Breast epithelium (tissue), 4 donors: ENCODE data around the gene C1QTNF4. TPM values are rescaled to one million over a fixed set of nuclear protein-coding genes. Genes with fewer than 3 reads are reported as not detected.

Experiments
- DNase-seq, 2 donors: peaks; one replicate each; pipeline ENCODE4 v3.0.0-alpha.2; 2019; ENCODE audit warnings: low spot score in 2 of 2
- H3K27ac ChIP-seq, 2 donors: fragments of 200-600 bp; sonication (generic) in 1 of 2; one replicate each; pipeline ENCODE4 v1.5.1; 2016 to 2019; ENCODE audit warnings: mild to moderate bottlenecking in 1 of 2
- H3K27me3 ChIP-seq, 2 donors: fragments of 200-600 bp; sonication (generic) in 1 of 2; one replicate each; pipeline versions ENCODE4 v1.5.1 to v1.6.0; 2017 to 2019; ENCODE audit warnings: control low read depth in 1 of 2, mild to moderate bottlenecking in 1 of 2
- H3K36me3 ChIP-seq: fragments of 200-600 bp; one replicate; pipeline ENCODE4 v1.5.1; 2019
- H3K4me1 ChIP-seq, 2 donors: fragments of 200-600 bp; sonication (generic); one replicate each; pipeline ENCODE4 v1.5.1; 2016 to 2019; ENCODE audit warnings: control low read depth in 1 of 2
- H3K4me3 ChIP-seq, 3 donors: fragments of 200-600 bp; sonication (generic); 1 replicate in 2 of 3; 2 replicates in 1 of 3; pipeline ENCODE4 v1.5.1; 2016 to 2019; ENCODE audit warnings: mild to moderate bottlenecking in 3 of 3, moderate library complexity in 2 of 3
- H3K9me3 ChIP-seq, 2 donors: fragments of 200-600 bp; sonication (generic) in 1 of 2; one replicate each; pipeline ENCODE4 v1.5.1; 2016 to 2019; ENCODE audit warnings: control low read depth in 1 of 2
- CTCF ChIP-seq, 3 donors: fragments of 450-650 bp; IDR thresholded peaks; one replicate each; pipeline ENCODE4 v1.5.1; 2016 to 2017; ENCODE audit warnings: antibody characterized with exemption in 3 of 3, mild to moderate bottlenecking in 3 of 3, moderate library complexity in 3 of 3
- POLR2A ChIP-seq: fragments of 450-650 bp; IDR thresholded peaks from one replicate; pipeline ENCODE4 v1.6.1; 2016; ENCODE audit warnings: antibody characterized with exemption, mild to moderate bottlenecking, moderate library complexity
- POLR2AphosphoS5 ChIP-seq, 3 donors: sonication (generic); formaldehyde crosslinking; IDR thresholded peaks; one replicate each; pipeline ENCODE4 v1.6.1; 2017; ENCODE audit warnings: antibody characterized with exemption in 3 of 3
- intact Hi-C: fragments of 100-400 bp; cut with DNase I; formaldehyde crosslinking; loops from one replicate; pipeline ENCODE4 v1.15.1; 2023; ENCODE audit warnings: low total_unique reads
- total RNA-seq, 3 donors: library from RNA; depleted of rRNA; stranded (reverse); fragments of >200 nt; gene quantifications; one replicate each; pipeline ENCODE4 v1.1.0, GENCODE V29; 2016

The C1QTNF4 gene
- total RNA-seq, 3 donors from 2014 or later: 0.96 to 5.6 (median 4.4) TPM

GRCh38 chr11:47541070-47541469 lies 53.1 kb downstream of the C1QTNF4 start:
- no peaks in the 10 kb centered on the region for H3K9me3 ChIP-seq
- no peaks in the 10 kb centered on the region for H3K27me3 ChIP-seq
- no peak overlapping the region for H3K4me3 ChIP-seq
- DNase-seq: no peak
- TF ChIP-seq POLR2A (no peak), CTCF (IDR thresholded peaks at IDR 0.05) (no peak), POLR2AphosphoS5 (IDR thresholded peaks at IDR 0.05) (no peak)
- intact Hi-C loops: no loop called here
- no peaks in the 10 kb centered on the region for H3K36me3 ChIP-seq
- peaks cover 3 to 7% of the 10 kb centered on the region in 2 donors for H3K4me1 ChIP-seq
- H3K27ac ChIP-seq: no peak overlapping the region

GRCh38 chr11:47539681-47540039 lies 54.6 kb downstream of the C1QTNF4 start:
- Histone ChIP-seq H3K4me1 (peaks cover 3 to 7% of the 10 kb centered on the region in 2 donors), H3K4me3 (no peak overlapping the region), H3K27me3 (no peaks in the 10 kb centered on the region), H3K9me3 (no peaks in the 10 kb centered on the region), H3K27ac (no peak overlapping the region), H3K36me3 (no peaks in the 10 kb centered on the region)
- intact Hi-C loops: loop anchor here (1.0 kb wide), 1 partner anchor 10 kb away; no protein-coding TSS in a partner anchor
- TF ChIP-seq CTCF (IDR thresholded peaks at IDR 0.05): no peak
- TF ChIP-seq POLR2A: no peak
- no peak for TF ChIP-seq POLR2AphosphoS5 (IDR thresholded peaks at IDR 0.05)
- no peak for DNase-seq

Other genes with a start within 250 kb of the C1QTNF4 start
- under 1 TPM in 2 of 3 donors, not detected in 1; under 0.01 TPM for gene MYBPC3, start 241.7 kb downstream of the C1QTNF4 start, total RNA-seq
- gene SPI1, start 215.9 kb downstream of the C1QTNF4 start, total RNA-seq: 10 to 100 TPM; 12.5 to 34.9 (median 15.2) TPM
- gene SLC39A13, start 185.8 kb downstream of the C1QTNF4 start, total RNA-seq: 10 to 100 TPM; 42.9 to 58.1 (median 52.8) TPM
- 100 to 1,000 TPM in 2 of 3 donors, 10 to 100 TPM in 1; 98.5 to 168 (median 144) TPM for gene PSMC3, start 168.0 kb downstream of the C1QTNF4 start, total RNA-seq
- under 1 TPM in 1 of 3 donors, not detected in 2; 0.64 TPM for gene RAPSN, start 145.3 kb downstream of the C1QTNF4 start, total RNA-seq
- gene CELF1, start 41.3 kb downstream of the C1QTNF4 start, total RNA-seq: 100 to 1,000 TPM in 2 of 3 donors, 10 to 100 TPM in 1; 94.1 to 117 (median 114) TPM
- 100 to 1,000 TPM; 130 to 139 (median 137) TPM for gene PTPMT1, start 28.8 kb downstream of the C1QTNF4 start, total RNA-seq
- gene KBTBD4, start 15.4 kb downstream of the C1QTNF4 start, total RNA-seq: 10 to 100 TPM; 26.6 to 31.5 (median 26.9) TPM
- 10 to 100 TPM; 49.0 to 59.7 (median 49.2) TPM for gene NDUFS3, start 15.3 kb downstream of the C1QTNF4 start, total RNA-seq
- gene FAM180B, start 7.7 kb downstream of the C1QTNF4 start, total RNA-seq: 10 to 100 TPM in 1 of 3 donors, not detected in 2; 11.2 TPM
- 10 to 100 TPM; 38.7 to 47.5 (median 46.0) TPM for gene MTCH2, start 48.1 kb upstream of the C1QTNF4 start, total RNA-seq
- 1 to 10 TPM in 2 of 3 donors, under 1 TPM in 1; 0.16 to 3.2 (median 2.3) TPM for gene AGBL2, start 121.0 kb upstream of the C1QTNF4 start, total RNA-seq
- gene FNBP4, start 172.9 kb upstream of the C1QTNF4 start, total RNA-seq: 100 to 1,000 TPM; 109 to 227 (median 193) TPM